ENCODE results near the gene RBMS3. TPM values are rescaled to one million over a fixed set of nuclear protein-coding genes. Genes with fewer than 3 reads are reported as not detected.

The RBMS3 gene
- total and polyA plus RNA-seq, 2 experiments from 2014 or later, result 20.8 TPM

GRCh38 chr3:30004481-30004880, 723.6 kb downstream of the RBMS3 start:
- Histone ChIP-seq H3K36me3 (no peaks in the 10 kb centered on the region), H3K9me3 (ENCODE audit: low read depth) (no peaks in the 10 kb centered on the region), H3K4me3 (no peak overlapping the region), H3K27me3 (no peaks in the 10 kb centered on the region), H3K27ac (no peak overlapping the region), H3K4me1 (ENCODE audit: low read depth) (peaks cover 14% of the 10 kb centered on the region)
- no peak for TF ChIP-seq CTCF (IDR thresholded peaks at IDR 0.05; ENCODE audit: low read depth, low read length)
- no peak for DNase-seq (ENCODE audit: low read depth in 1 of 2, low spot score in 1 of 2)

- no peak overlapping the region for H3K4me3 ChIP-seq
- H3K27me3 ChIP-seq, result no peaks in the 10 kb centered on the region
- H3K9me3 ChIP-seq (ENCODE audit: low read depth), result no peaks in the 10 kb centered on the region
- H3K4me1 ChIP-seq (ENCODE audit: low read depth), result peaks cover 14% of the 10 kb centered on the region
- no peak overlapping the region for H3K27ac ChIP-seq
- DNase-seq (ENCODE audit: low read depth in 1 of 2, low spot score in 1 of 2), result no peak
- H3K36me3 ChIP-seq, result no peaks in the 10 kb centered on the region
- no peak for TF ChIP-seq CTCF (IDR thresholded peaks at IDR 0.05; ENCODE audit: low read depth, low read length)
These were observed 725.2 kb downstream of the RBMS3 start for GRCh38 chr3:30006111-30006510.

GRCh38 chr3:30007668-30008067, 726.8 kb downstream of the RBMS3 start:
- Histone ChIP-seq H3K27me3 (no peaks in the 10 kb centered on the region), H3K4me3 (no peak overlapping the region), H3K9me3 (ENCODE audit: low read depth) (no peaks in the 10 kb centered on the region), H3K36me3 (no peaks in the 10 kb centered on the region), H3K27ac (no peak overlapping the region), H3K4me1 (ENCODE audit: low read depth) (peaks cover 13% of the 10 kb centered on the region)
- no peak for TF ChIP-seq CTCF (IDR thresholded peaks at IDR 0.05; ENCODE audit: low read depth, low read length)
- no peak for DNase-seq (ENCODE audit: low read depth in 1 of 2, low spot score in 1 of 2)

- H3K9me3 ChIP-seq (ENCODE audit: low read depth), result no peaks in the 10 kb centered on the region
- H3K4me1 ChIP-seq (ENCODE audit: low read depth), result no peaks in the 10 kb centered on the region
- H3K27me3 ChIP-seq, result no peaks in the 10 kb centered on the region
- H3K4me3 ChIP-seq, result no peak overlapping the region
- DNase-seq (ENCODE audit: low read depth in 1 of 2, low spot score in 1 of 2), result no peak
- no peaks in the 10 kb centered on the region for H3K36me3 ChIP-seq
- no peak for TF ChIP-seq CTCF (IDR thresholded peaks at IDR 0.05; ENCODE audit: low read depth, low read length)
- H3K27ac ChIP-seq, result no peak overlapping the region
These were observed 730.4 kb downstream of the RBMS3 start for GRCh38 chr3:30011237-30011803.

GRCh38 chr3:30012941-30013543, 732.2 kb downstream of the RBMS3 start:
- no peak overlapping the region for H3K27ac ChIP-seq
- no peaks in the 10 kb centered on the region for H3K36me3 ChIP-seq
- H3K27me3 ChIP-seq, result no peaks in the 10 kb centered on the region
- H3K9me3 ChIP-seq (ENCODE audit: low read depth), result no peaks in the 10 kb centered on the region
- peak; percentile 68 for TF ChIP-seq CTCF (IDR thresholded peaks at IDR 0.05; ENCODE audit: low read depth, low read length)
- no peaks in the 10 kb centered on the region for H3K4me1 ChIP-seq (ENCODE audit: low read depth)
- DNase-seq (ENCODE audit: low read depth in 1 of 2, low spot score in 1 of 2), result peak; percentile 84
- no peak overlapping the region for H3K4me3 ChIP-seq
